ENCODE results near the gene TBC1D22A.
"Not testable (repeated sequence)": the region's sequence is repeated elsewhere in the genome, so short reads cannot be mapped to it uniquely, and the experiment has no call there.

Gene TBC1D22A

DNA sequence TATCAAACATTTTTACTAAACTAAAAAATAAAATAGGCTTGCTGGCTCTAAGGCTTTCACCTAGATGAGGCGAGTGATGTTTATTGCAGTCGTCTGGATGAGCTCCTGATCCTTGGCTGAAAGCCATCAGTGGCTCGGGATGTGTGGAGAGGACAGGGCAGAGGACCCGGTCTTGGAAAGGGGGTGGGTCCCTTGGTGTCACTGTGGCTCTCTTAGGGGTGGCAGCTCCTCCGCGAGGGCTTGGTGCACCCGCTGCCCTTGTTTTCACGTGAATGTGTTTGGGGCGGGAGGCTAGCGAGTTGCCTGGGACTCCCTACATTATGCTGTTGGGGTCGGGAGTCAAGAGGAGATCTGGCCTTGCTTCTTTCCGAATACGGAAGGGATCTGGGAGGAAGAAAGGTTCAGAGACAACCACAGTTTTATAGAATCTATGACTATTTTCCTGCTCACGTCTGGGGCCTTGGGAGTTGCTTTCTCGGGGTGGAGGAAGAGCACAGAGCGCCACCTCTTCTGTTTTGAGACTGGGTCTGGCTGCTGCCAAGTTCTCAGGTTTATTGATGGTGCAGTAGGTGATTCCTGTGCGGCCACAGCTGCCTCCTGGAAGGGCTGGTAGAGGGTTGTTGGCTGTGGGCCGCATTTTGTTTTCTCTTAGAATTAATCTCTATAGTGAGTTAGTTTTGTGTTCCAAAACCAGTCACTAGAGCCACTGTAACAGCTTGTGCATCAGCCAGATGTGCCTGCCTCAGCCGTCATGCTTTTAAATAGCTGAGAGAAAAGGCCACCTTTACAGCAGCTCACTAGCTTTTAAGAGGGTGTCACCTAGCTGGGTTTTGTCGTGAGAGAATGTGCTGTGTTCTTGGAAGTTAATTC is 12.8 kb downstream of the TBC1D22A start:
- DNase-seq: no peak

DNA sequence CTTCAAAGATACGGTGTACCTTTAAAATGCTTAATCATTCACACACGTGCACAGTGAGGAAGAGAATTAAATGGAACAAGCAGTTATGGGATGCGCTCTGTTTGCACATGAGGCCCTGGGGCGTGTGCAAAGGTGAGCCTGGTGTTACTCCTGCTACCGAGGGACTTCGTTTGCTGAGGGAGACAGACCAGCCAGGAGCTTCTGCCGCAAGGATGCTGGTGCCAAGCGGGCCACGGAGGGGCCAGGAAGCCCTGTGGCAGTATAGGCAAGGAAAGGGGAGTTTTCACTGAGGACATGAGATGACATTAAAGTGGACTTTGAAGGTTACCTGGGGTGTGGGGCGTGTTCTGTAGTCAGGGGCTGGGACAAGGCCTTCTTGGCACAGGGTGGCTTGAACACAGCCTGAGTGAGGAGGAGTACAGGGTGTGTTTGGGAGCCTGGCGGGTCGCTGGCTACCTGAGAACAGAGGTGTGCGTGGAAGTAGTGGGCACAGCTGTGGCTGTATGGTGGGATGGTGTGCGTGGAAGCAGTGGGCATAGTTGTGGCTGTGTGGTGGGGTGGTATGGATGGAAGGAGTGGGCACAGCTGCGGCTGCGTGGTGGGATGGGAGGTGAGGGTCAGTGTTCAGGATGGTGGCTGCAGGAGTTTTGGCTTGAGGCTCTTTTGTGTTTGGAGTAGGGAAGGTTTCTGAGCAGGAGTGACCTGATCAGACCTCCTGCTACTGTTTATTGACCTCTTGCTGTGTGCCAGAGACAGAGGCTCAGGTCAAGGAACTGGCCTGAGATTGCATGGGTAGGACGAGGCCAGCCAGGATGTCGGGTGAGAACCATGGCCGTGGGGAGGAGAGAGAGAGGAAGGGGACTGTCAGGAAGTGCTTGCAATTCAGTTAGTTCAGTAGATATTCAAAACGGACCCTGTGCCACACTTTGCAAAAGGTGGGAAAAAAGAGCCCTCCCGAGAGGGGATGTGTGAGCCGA is 13.7 kb downstream of the TBC1D22A start:
- no peak for DNase-seq

DNA sequence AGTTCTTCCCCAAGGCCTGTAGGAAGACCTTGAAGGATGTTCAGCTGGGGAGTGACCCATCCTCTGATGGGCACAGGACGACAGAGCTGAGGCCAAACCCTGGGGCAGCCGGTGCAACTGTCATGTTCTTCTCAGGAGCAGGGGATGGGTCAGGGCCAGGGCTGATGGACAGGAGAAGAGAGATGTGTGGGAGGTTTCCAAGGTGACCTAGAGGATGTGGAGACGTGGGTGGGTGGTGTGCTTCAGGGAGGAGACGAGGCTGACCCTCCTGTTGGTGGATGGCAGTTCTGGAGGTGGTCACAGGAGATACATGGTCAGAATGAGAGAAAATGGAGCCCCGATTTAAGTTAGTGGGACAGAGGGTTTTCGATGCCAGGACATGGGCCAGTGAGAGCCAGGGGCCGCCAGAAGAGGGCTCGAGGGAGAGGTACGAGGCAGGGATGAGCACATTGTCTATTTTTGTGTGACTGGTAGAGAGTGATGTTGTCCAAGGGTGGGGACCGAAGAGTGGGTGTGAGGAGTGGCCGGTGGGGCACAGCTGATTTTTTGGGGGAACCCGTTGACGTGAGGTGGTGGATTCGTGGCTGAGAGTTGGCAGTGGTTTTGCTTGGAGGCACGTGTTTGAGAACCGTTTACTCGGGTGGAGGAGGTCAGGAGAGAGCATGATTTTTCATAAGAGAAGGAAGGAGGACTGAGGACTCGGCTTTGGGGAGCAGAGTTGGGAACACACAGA is 14.6 kb downstream of the TBC1D22A start:
- no peak for DNase-seq

DNA sequence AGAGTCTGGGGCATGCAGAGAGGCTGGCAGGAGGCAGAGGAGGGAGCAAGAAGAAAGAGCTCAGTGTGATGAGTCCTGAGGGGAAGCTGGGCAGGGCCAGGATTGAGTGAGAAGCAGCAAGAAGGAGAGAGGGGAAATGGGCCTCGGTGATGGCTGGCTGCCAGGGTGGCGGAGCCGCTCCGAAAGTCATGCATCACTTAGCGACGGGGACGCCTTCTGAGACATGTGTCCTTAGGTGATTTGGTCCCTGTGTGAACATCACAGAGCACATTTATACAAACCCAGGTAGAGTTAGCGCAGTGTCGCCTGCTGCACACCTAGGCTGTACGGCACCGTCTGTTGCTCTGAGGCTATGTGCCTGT is 15.1 kb downstream of the TBC1D22A start:
- DNase-seq: peak in 1 of 2 donors; percentile 43

DNA sequence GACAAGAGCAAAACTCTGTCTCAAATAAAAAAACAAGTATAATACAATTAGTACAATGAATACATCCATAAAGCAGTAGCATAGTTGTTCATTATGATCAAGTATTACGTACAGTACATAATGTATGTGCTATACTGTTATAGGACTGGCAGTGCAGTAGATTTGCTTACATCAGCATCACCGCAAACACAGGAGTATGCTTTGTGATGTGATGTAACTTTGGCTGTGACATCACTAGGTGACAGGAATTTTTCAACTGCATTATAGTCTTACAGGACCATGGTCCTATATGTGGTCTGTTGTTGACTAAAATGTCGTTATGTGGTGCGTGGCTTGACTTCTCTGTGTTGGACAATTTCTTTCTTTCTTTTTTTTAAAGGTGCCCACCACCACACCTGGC is 16.6 kb downstream of the TBC1D22A start:
- DNase-seq: no peak

DNA sequence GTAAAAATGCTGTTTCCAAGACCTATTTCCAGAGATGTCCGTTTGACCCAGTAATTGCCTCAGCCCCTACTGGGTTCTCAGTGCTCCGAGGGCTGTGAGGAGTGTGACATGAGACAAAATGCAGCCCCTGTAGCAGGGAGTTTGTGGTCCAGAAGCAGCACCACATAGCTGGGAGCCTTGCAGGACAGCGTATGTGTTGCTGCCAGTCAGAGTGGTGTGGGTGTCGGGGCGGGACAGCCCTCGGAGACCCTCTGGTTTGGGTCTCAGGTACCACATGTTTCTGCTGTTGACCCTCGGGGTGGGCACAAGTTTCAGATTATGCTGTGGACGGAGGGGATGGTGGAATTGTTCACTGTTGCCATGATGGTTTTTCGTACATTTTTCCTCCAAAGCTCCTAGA is 17.2 kb downstream of the TBC1D22A start:
- no peak for DNase-seq

DNA sequence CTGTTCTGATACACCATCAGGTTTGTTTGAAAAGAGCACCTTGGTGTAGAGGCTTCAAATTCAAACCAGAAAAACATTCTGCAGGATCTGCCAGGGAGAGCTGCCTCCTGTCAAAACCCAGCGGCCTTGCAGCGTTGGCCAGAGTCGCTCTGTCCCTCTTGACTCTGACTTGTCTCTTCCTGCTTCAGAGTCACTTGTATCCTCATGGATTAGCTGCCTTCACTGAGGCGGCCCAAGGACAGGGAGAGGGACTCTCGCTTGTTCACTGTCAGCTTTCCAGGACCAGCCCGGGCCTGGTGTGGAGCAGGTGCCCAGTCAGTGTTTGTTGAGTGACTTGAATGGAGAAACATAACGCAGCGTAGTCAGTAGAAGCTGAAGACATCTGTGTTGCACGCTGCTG is 18.0 kb downstream of the TBC1D22A start:
- DNase-seq: no peak

DNA sequence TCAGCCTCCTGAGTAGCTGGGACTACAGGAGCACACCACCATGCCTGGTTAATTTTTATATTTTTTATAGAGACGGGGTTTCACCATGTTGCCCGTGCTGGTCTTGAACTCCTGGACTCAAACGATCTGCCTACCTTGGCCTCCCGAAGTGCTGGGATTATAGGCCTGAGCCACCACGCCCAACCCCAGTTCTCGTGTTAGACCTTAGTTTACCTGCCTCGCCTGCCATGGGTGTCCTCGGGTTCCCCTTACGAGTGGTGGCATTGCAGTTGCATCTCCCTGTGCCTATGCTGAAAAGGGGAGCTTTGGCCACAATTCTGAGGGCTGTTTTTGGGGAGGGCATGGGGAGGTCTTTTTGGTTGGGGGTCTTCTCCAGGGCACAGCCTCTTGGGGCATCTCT is 18.8 kb downstream of the TBC1D22A start:
- no peak for DNase-seq

DNA sequence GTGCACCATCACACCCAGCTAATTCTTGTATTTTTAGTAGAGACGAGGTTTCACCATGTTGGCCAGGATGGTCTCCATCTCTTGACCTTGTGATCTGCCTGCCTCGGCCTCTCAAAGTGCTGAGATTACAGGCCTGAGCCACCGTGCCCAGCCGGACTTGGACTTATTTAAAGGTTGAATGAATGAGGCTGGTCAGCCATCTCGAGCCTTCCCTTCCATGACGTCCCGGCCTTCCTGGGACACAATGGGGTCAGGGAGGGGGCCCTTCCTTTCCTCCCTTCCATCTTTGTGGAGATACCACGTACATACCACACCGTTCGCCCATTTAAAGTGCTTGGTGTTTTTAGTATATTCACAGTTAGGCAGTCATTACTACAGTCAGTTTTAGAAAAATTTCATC is 19.8 kb downstream of the TBC1D22A start:
- DNase-seq: not testable (repeated sequence)

DNA sequence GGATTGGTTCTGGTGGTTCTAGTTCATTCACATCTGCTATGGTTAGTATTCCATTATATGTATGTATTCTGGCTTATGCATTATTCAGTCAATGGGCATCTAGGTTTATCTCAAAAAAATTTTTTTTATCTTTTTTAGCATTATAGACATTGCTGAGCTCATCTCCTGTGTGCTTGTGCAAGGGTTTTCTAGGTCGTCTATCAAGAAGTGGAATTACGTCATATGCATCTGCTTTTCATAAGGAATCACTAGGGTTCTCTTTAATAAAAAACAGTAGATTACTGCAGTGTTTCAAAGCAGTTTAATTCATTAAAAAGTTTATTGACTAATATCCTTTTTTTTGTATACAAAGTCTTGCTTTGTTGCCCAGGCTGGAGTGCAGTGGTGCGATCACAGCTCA is 21.3 kb downstream of the TBC1D22A start:
- DNase-seq: no peak

DNA sequence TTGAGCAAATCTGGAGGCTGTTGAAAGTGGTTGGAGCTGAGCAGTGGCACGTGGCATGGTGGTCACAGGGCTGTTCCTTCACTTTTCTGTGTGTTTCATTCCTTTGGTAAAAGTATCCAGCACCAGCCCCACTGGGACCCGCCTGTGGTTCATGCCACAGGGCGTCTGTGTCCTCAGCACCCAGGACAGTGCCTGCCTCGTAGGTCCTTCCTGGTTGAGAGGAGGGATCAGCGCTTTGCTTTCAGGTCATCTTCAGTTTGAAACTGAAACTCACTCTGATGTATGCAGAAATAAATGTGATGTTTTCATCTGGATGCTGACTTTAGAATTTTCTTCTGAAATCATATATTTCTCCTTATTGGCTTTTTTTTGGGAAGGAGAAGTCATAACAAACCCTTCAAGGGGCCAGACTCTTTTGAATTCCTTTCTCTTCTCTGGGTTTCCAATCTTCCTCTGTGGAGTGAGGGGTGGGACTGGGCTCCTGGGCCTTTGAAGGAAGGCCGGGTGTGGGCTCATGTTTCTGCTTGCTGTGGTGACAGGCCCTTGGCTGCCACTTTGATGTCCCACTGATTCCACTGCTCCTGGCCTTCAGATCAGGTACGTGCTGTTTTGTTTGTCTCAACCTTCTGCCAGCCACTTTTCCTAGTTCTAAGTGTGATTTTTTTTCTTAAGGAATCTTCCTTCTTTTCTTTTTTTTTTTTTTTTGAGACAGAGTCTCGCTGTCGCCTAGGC is 26.2 kb downstream of the TBC1D22A start:
- no peak for DNase-seq

DNA sequence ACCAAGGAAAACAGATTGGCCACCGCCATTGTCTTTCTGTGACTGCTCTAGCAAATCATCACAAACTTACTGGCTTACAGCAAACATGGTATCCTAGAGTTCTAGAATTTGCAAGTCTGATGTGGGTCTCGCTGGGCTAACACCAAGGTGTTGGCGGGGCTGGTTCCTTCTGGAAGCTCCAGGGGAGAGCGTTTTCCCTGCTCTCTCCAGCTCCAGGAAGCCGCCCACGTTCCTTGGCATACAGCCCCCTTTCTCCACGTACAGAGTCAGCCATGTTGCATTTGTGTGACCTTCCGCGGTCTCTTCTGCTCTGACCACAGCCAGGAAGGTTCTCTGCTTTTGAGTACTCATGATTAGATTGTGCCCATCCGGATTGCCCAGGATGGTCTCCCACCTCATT is 27.5 kb downstream of the TBC1D22A start:
- no peak for DNase-seq

DNA sequence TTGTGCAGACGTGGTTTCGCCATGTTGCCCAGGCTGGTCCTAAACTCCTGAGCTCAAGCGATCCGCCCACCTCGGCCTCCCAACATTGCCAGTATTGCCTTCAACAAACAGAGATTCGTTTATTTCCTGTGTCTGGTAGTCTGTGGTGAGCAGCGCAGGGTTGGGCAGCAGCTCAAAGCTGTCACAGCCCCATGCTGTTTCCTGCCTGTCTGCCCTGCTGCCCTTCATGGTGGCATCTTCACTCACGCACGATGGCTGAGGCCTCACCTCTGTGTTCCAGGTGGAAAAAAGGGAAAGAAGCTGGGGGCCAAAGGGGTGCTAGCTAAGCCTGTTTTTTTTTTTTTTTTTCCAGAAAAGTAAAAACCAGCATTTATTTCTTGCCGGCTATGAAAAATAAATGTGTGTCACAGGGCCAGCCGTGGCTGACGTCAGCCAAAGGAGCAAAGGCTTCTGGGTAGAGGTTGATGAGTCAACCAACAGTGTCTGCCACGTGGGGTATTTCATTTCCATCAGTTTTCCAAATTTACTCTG is 28.8 kb downstream of the TBC1D22A start:
- DNase-seq: peak; percentile 52 to 63

DNA sequence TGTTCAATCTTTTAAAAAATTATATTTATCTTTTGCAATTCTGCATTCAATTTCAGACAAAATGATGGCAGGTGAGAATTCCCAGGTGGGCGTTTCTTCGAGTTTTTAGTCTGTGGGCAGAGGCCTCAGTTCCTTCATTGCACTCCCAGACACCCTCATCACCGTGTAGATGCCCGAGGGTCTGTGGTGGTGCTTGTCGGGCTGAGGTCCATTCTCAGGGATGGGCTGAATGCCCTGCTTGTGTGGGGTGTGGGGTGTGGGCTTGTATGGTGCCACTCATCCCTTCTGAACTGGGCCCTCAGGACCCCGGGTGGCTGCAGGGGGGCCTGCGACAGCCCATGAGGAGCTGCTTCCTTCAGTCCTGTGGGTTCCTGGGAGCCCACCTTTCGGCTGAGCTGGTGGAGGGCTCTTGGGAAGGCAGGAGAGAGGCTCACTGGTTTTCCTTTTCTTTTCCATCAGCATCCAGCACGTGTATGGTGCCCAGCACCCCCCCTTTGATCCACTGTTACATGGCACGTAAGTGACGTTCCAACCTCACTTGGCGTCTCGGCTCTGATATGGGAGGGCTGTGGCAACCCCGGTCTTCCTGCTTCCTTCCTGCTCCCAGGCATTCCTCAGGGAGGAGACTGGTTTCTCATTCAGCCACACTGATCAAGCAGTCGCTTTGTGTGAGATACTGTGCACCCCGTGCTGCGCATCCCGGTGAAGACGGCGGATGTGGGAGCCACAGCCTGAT is 29.8 kb downstream of the TBC1D22A start:
- no peak for DNase-seq

DNA sequence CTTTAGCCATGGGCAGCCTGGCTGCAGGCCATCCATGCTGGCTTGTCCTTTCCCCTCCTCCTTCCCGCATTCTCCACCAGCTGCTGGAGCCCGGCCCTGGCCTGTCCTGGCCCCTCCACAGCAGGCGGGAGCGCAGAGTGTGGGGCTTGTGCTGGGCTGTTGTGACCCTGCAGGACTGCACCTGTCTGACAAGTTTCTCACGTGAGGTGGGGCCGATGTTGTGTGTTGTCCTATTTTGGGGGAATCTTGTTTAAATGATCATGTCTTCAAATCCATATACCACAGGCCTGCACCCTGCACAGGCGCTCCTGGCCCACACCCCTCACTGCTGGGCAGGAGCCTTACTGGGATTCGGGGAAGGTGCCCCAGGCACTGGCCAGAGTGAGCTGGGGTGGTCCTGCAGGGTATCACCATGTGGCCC is 30.4 kb downstream of the TBC1D22A start:
- no peak for DNase-seq

DNA sequence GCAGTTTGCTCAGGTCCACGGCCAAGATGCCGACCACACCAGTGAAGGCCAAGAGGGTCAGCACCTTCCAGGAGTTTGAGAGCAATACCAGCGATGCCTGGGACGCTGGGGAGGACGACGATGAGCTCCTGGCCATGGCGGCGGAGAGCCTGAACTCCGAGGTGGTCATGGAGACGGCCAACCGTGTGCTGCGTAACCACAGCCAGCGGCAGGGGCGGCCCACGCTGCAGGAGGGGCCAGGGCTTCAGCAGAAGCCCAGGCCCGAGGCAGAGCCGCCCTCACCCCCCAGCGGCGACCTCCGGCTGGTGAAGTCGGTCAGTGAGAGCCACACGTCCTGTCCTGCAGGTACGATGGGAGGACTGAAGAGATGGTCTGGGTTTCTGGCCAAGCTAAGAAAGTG is 31.0 kb downstream of the TBC1D22A start:
- no peak for DNase-seq

DNA sequence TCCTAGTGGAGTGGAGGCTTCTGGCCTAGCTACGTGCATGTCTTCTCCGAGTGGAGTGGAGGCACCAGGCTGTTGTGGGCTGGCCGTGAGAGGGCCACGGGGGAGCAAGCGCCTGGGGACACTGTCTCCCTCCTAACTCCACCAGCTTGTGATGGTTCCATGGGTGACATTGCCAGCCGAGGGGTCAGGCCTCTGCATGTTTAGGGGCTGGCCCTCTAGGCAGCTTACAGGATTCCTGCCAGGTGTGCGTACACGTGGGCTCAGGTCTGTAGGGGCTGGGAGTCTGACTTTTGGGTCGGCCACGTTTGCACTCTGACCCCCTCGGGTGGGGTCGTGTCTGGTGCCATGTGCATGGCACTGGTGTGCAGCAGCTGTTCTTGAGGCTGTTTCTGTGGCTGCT is 31.6 kb downstream of the TBC1D22A start:
- no peak for DNase-seq

DNA sequence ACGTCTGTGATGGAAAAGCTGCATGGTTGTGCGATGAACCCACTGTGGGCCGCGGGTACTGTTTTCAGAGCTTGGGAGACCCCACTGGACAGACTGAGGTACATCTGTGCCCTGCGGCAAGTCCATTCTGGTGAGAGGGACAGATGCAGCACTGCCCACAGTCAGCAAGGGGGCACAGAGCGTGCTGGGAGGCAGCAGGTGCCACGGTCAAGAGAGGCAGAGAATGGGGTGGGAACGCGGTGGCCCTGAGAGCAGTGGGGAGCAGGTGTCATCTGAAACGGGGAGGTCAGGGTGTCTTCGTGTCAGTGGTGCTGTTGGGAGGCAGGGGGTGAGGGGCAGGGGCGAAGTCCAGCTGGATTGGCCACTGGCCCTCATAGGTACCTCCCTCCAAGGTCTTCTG is 32.0 kb downstream of the TBC1D22A start:
- no peak for DNase-seq

DNA sequence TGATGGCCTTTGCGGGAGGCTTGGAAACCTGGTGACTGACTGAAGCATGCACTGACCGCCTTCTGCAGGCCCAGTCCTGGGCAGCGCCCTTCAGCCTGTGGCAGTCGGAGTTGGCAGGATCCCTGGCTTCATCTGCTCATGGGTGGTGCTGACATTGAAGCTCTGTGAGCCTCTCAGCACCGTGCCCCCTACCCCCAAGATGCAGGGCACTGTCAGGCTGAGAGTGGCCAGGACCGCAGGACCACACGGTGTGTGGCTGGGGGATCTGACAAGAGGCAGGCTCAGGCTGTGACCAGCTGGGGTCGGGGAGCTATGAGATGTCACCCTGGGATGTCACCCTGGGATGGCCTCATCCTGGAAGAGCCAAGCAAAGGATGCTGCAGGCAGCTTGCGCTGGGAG is 32.7 kb downstream of the TBC1D22A start:
- DNase-seq: no peak

DNA sequence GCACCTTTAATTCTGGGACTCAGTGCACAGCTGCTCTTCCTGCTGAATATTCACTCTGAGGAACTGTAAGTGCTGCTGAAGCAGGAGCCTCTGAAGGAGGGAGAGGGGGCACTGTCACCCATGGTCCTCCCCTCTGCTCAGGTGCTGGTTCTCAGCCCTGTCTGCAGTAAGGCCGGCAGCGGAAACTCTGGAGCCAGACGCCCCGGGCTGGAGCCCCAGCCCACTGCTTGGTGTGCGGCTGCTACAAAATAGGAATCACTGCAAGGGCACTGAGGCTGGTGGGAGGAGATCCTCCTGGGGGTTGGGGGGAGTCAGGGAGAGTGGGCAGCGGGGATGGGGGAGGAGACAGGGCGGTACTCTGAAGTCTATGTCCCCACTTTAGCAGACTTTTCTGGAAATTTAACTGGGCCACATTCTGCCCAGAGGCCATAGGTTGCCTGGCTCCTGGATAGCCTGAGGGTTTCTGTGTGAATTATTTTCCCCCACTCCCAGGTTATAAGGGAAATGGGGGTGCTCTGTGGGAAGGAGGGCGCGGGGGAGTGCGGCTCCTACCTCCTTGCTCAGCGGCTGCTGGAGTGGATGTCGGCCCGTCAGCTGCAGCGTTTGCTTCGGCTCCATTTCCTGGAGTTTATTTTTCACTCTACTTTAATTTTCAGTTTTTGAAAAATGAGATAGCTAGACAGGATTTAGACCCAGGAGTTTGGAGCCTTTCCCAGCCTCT is 33.6 kb downstream of the TBC1D22A start:
- DNase-seq: no peak
